Ovary (tissue), 9 donors: ENCODE measurements around the gene ZBTB4. TPM values are rescaled to one million over a fixed set of nuclear protein-coding genes. Genes with fewer than 3 reads are reported as not detected.

Source experiments
- DNase-seq, 5 donors: peaks; one replicate each; pipeline ENCODE4 v3.0.0-alpha.2; 2019 to 2020
- H3K27ac ChIP-seq, 2 donors: fragments of 200-600 bp; one replicate each; pipeline versions ENCODE4 v1.5.1 to v1.8.0; 2019 to 2022
- H3K27me3 ChIP-seq: fragments of 200-600 bp; one replicate; pipeline ENCODE4 v1.8.0; 2022
- H3K36me3 ChIP-seq: fragments of 200-600 bp; sonication (generic); one replicate; pipeline ENCODE4 v1.5.1; 2019
- H3K4me1 ChIP-seq: one replicate; pipeline ENCODE4 v1.8.1; 2013; ENCODE audit warnings: mild to moderate bottlenecking, moderate library complexity; ENCODE audit not compliant: insufficient read depth
- H3K4me3 ChIP-seq: fragments of 200-600 bp; sonication (generic); one replicate; pipeline ENCODE4 v1.5.1; 2017
- H3K9me3 ChIP-seq, 2 donors: fragments of 200-600 bp in 1 of 2; sonication (generic) in 1 of 2; one replicate each; pipeline versions ENCODE4 v1.5.1 to v1.8.1; 2013 to 2019; ENCODE audit warnings: mild to moderate bottlenecking in 1 of 2, moderate library complexity in 1 of 2
- CTCF ChIP-seq, 3 donors: fragments of 450-650 bp in 2 of 3; fragments of 200-600 bp in 1 of 3; IDR thresholded peaks; one replicate each; pipeline versions ENCODE4 v1.5.1 to v1.8.0; 2016 to 2022; ENCODE audit warnings: antibody characterized with exemption in 3 of 3, mild to moderate bottlenecking in 1 of 3
- EP300 ChIP-seq: sonication (generic); formaldehyde crosslinking; IDR thresholded peaks from one replicate; pipeline ENCODE4 v1.6.1; 2017; ENCODE audit warnings: antibody characterized with exemption
- POLR2A ChIP-seq: fragments of 450-650 bp; IDR thresholded peaks from one replicate; pipeline ENCODE4 v1.6.1; 2017; ENCODE audit warnings: antibody characterized with exemption, mild to moderate bottlenecking, moderate library complexity
- WGBS, 3 donors: extraction: QIAGEN DNeasy Blood & Tissue Kit in 1 of 3; methylation state at CpG; one replicate each; pipeline versions ENCODE4 v1.1.5 to v1.1.7; 2013 to 2017; 5-methylcytosine and 5-hydroxymethylcytosine counted together
- intact Hi-C, 4 donors: fragments of 100-400 bp; cut with DNase I; formaldehyde crosslinking; loops; one replicate each; pipeline versions ENCODE4 v1.11.0 to v1.15.1; 2022 to 2023
- polyA plus RNA-seq, 2 donors: library from polyadenylated mRNA; stranded (reverse); fragments of 200-250 nt in 1 of 2; fragments of 350-450 nt in 1 of 2; fragmentation: Illumina TruSeq in 1 of 2; extraction: RNeasy Lipid Tissue Mini Kit (QIAGEN cat#74804) in 1 of 2; gene quantifications; one replicate each; pipeline ENCODE4 v1.2.3, GENCODE V29; 2013 to 2014
- total RNA-seq, 7 donors: library from RNA; depleted of rRNA in 2 of 7; stranded (reverse); fragments of >200 nt in 2 of 7; fragmentation: NEBNext Ultra II Directional in 3 of 7; extraction: Animal tissue kit (Norgen Biotek cat#: 25700) in 3 of 7; gene quantifications; one replicate each; pipeline versions ENCODE4 v1.1.0 to v1.2.4, GENCODE V29; 2016 to 2023
- donor health status: DM: no; HTN: no; CAD: no; lungs with moderate emphysema.
- donor health status: DM: no; HTN: no; CAD: no.
- donor health status: Bipolar disorder and iron deficiency.
- donor health status: DM: yes; HTN: yes; CAD: no.
- donor health status: DM: no; HTN: no; CAD: no.
- donor health status: DM: yes; HTN: yes; CAD: no.

ZBTB4 gene
- total and polyA plus RNA-seq, 9 donors = 39.3 to 123 (median 84.5) TPM

DNA sequence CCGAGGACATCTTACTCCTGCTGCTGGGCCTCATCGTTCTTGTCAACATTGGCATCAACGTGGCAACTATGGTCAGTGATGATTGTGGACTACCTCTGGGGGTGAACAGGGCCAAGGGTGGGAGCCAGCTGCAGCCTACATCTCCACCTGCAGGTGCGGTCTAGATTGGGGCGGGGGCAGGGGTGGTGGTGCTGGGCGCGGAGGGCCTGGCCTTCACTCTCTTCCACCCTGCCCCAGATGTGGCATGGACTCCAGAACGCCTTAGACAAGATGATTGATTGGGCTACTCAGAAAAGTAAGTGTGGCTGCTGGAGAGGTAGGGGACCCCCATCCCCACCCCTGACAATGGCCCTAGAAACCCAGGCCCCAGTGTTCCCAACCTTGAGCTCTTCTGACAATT lies 53.7 kb downstream of the ZBTB4 start:
- Histone ChIP-seq H3K27ac (no peak overlapping the region), H3K36me3 (no peaks in the 10 kb centered on the region), H3K4me1 (no peaks in the 10 kb centered on the region), H3K9me3 (no peaks in the 10 kb centered on the region), H3K27me3 (no peaks in the 10 kb centered on the region), H3K4me3 (no peak overlapping the region)
- TF ChIP-seq POLR2A = no peak
- no peak for TF ChIP-seq CTCF (IDR thresholded peaks at IDR 0.05)
- TF ChIP-seq EP300 = no peak
- intact Hi-C loops = no loop called here
- DNase-seq = no peak
- WGBS, 3 donors = 82 to 89% (median 83%) methylated on average over 8 of the region's 8 CpGs

DNA sequence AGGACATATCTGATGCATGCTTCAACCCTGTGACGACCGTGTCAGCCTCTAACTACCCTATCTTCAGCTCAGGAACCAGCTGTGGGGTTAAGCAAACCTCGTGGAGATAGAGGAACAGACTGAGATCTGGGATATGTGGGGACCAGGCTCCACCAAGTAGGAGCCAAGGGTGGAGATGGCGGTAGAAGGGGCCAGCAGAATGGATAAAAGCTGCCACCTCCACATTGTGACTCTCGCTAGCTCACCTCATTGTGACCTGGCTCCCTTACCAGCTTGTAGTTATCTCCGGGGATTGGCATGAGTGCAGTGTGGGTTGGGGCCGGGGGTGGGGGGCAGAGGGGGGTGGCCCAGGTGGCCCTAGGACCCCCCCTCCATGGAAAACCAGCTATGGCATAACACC lies 54.1 kb downstream of the ZBTB4 start, which contains the start of gene SPEM2:
TSS of gene SPEM2 (plus strand) at position 301 of the 400 bp plus-strand sequence. CDS start at position 374, 73 bp downstream.
- Histone ChIP-seq H3K27me3 (no peaks in the 10 kb centered on the region), H3K9me3 (no peaks in the 10 kb centered on the region), H3K4me1 (no peaks in the 10 kb centered on the region), H3K4me3 (no peak within 1 kb of the TSS), H3K27ac (no peak within 1 kb of the TSS), H3K36me3 (no peaks in the 10 kb centered on the region)
- intact Hi-C loops = no loop called here
- 82 to 87% (median 82%) methylated on average over 7 of the region's 7 CpGs for WGBS, 3 donors
- no peak for DNase-seq
- TF ChIP-seq EP300 (no peak), CTCF (IDR thresholded peaks at IDR 0.05) (no peak), POLR2A (no peak)

DNA sequence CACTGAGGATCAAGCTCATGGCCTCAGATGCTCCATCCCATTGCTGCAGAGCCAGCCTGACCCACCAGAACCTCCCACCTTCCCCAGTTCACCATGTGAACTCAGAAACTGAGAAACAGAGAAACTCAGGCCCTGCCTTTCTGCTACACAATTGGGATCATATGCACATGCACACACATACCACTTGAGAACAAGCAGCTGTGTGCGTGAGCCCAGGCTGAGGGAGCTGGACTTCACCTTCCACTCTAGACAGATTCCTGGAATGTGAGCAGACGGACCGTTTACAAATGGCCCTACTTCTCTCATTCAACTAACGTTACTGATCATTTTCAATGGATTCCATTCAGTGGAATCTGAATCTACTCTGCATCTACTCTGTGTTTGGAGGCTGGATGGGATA lies 55.8 kb downstream of the ZBTB4 start:
- H3K27me3 ChIP-seq = no peaks in the 10 kb centered on the region
- intact Hi-C loops = no loop called here
- H3K4me1 ChIP-seq = no peaks in the 10 kb centered on the region
- 26 to 31% (median 28%) methylated on average over 4 of the region's 4 CpGs for WGBS, 3 donors
- no peak for DNase-seq
- H3K36me3 ChIP-seq = no peaks in the 10 kb centered on the region
- no peak for TF ChIP-seq EP300
- no peak for TF ChIP-seq CTCF (IDR thresholded peaks at IDR 0.05)
- no peak for TF ChIP-seq POLR2A
- no peak overlapping the region for H3K4me3 ChIP-seq
- H3K9me3 ChIP-seq = no peaks in the 10 kb centered on the region
- H3K27ac ChIP-seq = no peak overlapping the region

GRCh38 chr17:7421186-7421585 lies 58.2 kb downstream of the ZBTB4 start:
- no peak for DNase-seq
- Histone ChIP-seq H3K27me3 (no peaks in the 10 kb centered on the region), H3K4me1 (no peaks in the 10 kb centered on the region), H3K4me3 (no peak overlapping the region), H3K27ac (no peak overlapping the region), H3K36me3 (no peaks in the 10 kb centered on the region), H3K9me3 (no peaks in the 10 kb centered on the region)
- TF ChIP-seq POLR2A = no peak
- TF ChIP-seq EP300 = no peak
- no peak for TF ChIP-seq CTCF (IDR thresholded peaks at IDR 0.05)
- intact Hi-C loops = no loop called here
- WGBS, 3 donors = 89 to 93% (median 92%) methylated on average over 16 of the region's 16 CpGs
